GM15510 (cell line): ENCODE data around the gene CANX.

ENCODE experiments used
- POLR2A ChIP-seq: IDR thresholded peaks from 3 replicates; pipeline ENCODE4 v1.6.1; 2011; ENCODE audit warnings: borderline replicate concordance; ENCODE audit not compliant: insufficient read length; ENCODE audit errors: extremely low read depth

CANX gene

DNA sequence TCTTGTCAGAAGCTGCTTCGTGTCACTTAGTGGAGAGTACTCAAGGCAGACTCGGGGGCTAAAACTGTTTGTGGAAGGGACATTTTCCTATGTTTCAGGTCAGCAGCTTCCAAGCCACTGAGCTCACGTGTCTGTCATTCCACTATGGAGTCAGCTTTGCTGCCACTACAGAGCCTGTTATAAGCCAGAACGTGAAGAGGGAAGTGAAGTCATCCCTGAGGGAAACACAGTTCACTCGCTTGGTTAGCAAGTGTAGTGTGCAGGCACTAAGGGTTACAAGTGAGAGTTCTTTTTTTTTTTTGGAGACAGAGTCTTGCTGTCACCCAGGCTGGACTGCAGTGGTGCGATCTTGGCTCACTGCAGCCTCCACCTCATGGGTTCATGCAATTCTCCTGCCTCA, 70.5 kb downstream of the CANX start:
- TF ChIP-seq POLR2A = no peak

DNA sequence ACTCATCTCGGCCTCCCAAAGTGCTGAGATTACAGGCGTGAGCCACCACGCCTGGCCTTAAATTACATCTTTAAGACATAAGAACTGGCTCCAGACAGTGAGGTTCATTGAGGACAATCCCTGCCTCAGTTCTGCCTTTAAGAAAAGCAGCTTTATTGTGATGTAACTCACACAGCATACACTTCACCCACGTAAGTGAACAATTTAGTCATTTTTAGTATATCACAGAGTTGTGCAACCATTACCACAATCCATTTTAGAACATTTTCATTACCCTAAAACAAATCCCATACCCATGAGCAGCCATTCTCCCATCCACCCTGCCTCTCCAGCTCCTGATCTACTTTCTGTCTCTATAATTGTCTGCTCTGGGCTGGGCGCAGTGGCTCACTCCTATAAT, 71.0 kb downstream of the CANX start:
- no peak for TF ChIP-seq POLR2A

DNA sequence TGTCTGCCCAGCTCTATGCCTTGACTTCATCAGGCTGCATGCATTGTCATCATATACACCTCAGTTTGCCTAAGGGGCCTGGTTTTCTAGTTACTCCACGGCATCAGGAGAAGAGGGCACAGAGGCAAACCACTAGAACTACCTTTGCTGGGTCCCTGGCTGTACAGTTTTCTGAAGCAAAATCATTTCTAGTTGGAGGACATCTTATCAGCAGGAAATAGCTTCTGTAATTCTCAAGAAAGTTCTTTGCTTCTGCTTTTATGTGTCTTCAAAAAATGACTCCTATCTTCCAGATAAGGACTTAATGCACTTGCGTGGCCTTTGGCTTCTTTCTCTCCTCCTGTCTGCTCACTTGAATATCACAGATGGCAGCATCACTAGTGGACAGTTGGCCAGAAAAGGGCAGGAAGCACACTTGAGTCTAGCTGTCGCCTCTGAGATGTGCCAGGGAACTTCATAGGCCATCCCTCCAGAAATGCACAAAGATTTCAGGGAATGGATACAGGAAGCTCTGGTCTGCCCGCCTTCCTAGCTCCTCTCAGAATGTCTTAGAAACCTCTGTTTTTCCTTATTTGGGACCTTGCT, 72.6 kb downstream of the CANX start:
- TF ChIP-seq POLR2A = no peak

DNA sequence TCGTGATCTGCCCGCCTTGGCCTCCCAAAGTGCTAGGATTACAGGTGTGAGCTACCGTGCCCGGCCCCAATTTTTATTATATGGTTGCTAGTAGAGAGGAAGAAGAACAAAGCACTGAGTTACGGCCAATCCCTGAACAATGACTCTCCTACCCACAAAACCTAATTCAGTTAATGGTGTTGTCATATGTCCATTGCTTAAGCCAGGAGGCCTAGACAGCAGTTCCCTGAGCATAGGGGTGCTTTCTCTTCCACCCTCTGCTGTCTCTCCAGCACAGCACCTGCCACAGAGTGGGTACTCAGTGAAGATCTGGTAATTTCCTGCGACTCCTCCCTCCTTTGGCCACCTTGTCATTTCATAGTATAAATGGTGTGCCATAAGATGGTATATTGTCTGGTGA, 73.6 kb downstream of the CANX start:
- TF ChIP-seq POLR2A = no peak

DNA sequence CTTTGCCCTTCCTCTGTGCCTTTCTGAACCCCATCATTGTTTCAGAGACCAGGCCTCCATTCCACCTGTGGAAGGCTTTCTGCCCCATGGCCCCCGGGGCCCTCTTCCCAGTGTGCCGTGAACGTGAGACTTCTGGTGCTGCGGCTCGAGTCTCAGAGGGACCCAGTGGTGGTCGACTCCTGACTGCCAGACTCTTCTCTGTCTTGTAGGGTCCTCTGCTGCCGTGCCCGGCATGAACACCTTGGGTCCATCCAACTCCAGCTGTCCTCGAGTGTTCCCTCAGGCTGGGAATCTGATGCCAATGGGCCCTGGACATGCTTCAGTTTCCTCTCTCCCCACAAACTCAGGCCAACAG, 74.9 kb downstream of the CANX start:
- no peak for TF ChIP-seq POLR2A

DNA sequence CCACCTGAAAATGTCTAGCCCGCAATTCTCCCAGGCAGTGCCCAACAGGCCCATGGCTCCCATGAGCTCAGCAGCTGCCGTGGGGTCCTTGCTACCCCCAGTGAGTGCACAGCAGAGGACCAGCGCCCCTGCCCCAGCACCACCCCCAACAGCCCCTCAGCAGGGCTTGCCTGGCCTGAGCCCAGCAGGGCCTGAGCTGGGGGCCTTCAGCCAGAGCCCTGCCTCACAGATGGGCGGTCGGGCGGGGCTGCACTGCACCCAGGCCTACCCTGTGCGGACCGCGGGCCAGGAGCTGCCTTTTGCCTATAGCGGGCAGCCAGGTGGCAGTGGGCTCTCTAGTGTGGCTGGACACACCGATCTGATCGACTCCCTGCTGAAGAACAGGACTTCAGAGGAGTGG, 75.7 kb downstream of the CANX start:
- no peak for TF ChIP-seq POLR2A

DNA sequence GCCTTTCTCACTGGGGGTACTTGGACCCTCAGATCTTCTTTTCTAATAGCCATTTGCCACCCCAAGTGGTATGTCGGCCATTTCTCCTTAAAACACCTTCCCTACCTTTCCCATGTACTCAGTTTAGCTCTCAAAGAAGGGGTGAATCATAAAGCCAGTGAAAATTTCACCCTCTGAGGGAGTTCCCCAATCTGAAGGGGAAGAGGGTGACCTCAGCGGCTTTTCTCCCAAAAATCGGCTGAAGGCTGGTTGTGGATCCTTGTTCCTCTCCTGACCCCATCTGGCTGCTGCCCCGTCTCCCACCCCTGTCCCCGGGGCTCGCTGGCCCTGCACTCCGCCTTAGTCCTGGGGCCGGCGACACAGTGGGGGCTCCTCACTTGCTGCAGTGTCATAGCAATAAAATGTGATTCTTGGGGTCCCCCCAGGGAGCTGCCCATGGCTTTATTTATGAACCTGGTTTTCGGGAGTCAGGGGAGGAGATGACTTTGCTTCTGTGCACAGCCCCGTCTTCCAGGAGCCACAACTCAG, 77.7 kb downstream of the CANX start:
- no peak for TF ChIP-seq POLR2A

DNA sequence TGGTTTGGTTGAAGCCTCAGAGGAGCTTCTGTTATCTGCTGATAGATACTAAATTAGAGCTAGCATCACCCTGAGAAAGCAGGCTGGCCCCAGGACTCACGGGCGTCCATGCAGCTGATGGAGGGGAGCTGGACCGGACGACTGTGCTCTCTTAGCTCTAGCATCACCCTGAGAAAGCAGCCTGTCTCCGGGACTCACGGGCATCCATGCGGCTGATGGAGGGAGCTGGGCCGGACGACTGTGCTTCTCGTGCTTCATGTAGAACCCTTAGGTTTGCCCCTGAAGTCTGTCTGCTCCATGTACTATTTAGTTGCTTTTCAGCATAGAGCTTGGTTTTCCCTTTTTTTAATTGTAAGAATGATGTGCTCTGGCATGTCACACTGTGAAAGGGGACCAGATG, 78.7 kb downstream of the CANX start:
- TF ChIP-seq POLR2A = no peak

DNA sequence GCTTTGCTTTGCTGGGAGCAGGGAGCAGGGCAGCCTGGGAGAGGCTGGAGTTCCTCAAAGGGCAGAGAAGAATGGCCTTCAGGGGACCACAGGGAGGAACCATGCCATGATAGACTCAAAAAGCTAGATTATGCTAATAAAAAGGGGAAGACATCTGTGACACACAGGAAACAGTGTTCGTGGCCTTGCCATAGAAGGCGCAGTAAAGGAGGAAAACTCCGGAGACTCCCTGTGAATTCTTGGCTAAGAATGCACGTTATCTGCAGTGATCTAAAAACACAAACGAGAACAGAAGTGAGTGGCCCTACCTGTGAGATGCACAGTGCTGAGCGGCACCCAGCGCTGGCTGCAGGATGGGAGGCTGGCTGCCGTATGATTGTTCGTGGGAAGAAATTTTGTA, 79.1 kb downstream of the CANX start:
- TF ChIP-seq POLR2A = no peak

DNA sequence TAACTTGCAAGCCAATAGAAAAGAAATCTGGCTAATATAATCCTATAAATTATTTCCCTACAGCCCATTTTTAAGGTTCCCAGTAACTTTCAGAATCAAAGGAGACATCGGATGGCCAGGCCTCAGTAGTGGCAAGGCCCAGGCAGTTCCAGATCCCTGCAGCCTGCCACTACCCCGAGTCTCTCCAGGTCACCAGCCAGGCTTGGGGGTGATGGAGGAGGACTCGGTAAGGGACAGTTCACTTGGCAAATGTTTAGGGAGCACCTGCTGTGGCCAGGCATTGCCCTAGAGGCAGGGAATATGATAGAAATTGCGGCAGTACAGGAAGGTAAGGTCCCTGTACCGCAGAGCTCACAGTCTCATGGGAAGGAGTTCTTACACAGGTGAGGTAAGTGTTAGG, 79.8 kb downstream of the CANX start:
- TF ChIP-seq POLR2A = no peak

DNA sequence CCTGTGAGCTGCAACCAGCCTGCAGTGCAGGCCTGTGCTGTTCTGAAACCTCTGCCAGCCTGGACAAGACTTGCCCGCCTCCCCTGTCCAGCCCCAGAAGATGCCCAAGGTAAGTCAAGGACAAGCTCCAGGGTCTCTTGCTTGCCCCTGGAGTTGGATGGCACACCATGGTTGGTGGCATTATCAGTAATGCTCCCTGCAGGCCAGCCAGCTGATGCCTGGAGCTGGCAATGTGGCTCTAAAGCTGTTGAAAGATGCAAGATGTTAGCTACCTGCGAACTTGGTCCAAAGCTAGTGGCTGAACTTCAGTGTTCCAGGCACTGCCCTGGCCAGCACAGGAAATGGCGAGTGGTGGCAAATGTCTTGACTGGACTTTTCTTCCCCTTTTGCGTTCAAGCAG, 81.1 kb downstream of the CANX start:
- no peak for TF ChIP-seq POLR2A

DNA sequence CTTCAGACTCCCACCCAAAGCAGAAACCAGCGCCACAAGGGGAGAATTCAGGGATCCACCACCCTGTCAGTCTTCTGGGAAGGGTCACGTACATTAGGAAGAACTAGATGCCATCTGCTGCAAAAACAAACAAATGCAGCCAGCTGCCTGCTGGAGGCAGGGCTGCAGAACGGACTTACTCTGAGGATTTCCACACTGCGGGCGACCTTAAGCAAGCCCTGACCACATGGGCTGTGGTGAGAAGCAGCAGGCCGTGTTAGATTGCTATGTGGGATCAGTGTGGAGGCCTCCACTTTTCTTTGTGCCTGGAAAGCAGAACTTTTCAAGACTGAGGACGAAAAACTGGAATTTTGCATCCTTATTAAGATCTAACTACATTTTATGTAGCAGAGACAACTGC, 81.6 kb downstream of the CANX start:
- no peak for TF ChIP-seq POLR2A
